HEK293 (cell line): ENCODE measurements around the gene SCUBE3.

ENCODE experiments used
- CTCF ChIA-PET: fragments of 350-600 bp; formaldehyde crosslinking; extraction: SDS; loops from one replicate; lab custom pipeline; 2021; ENCODE audit warnings: antibody characterized with exemption; lab: Yijun Ruan, JAX
- POLR2A ChIA-PET: fragments of 300-600 bp; formaldehyde crosslinking; extraction: SDS; loops from one replicate; lab custom pipeline; 2020; ENCODE audit warnings: antibody characterized with exemption, inconsistent platforms; lab: Yijun Ruan, JAX
- H3K27ac ChIP-seq: fragments of 200-500 bp; sonication (Bioruptor generic); 2 replicates; pipeline ENCODE4 v1.5.1; 2014; ENCODE audit warnings: low read depth, low read length, control low read depth, inconsistent platforms; ENCODE audit errors: extremely low read depth
- H3K36me3 ChIP-seq, 2 experiments: fragments of 200-500 bp in 1 of 2; sonication (Bioruptor generic) in 1 of 2; 1 replicate in 1 of 2; 2 replicates in 1 of 2; pipeline ENCODE4 v1.5.1; 2014 to 2017; ENCODE audit warnings: inconsistent platforms in 2 of 2, low read length in 2 of 2; ENCODE audit not compliant: control insufficient read depth in 2 of 2, insufficient read depth in 1 of 2
- H3K4me1 ChIP-seq: fragments of 200-500 bp; sonication (Bioruptor generic); 2 replicates; pipeline ENCODE4 v1.5.1; 2014; ENCODE audit warnings: mild to moderate bottlenecking, low read length, inconsistent platforms; ENCODE audit not compliant: control insufficient read depth, insufficient read depth
- H3K4me3 ChIP-seq: 2 replicates; pipeline ENCODE4 v1.5.1; 2011; ENCODE audit warnings: low read depth, mild to moderate bottlenecking, control low read depth, low read length, moderate library complexity
- H3K9me3 ChIP-seq: fragments of 200-500 bp; sonication (Bioruptor generic); 2 replicates; pipeline ENCODE4 v1.5.1; 2014; ENCODE audit warnings: low read depth, low read length, inconsistent platforms; ENCODE audit not compliant: control insufficient read depth, insufficient read depth
- CTCF ChIP-seq: fragments of 450-650 bp; formaldehyde crosslinking; IDR thresholded peaks from 2 replicates; pipeline ENCODE4 v1.5.1; 2016; ENCODE audit warnings: missing biosample characterization, missing genetic modification characterization
- ZFP37 ChIP-seq: fragments of 450-650 bp; formaldehyde crosslinking; IDR thresholded peaks from 2 replicates; pipeline ENCODE4 v1.5.1; 2016; ENCODE audit warnings: missing biosample characterization, missing genetic modification characterization
- ZNF10 ChIP-seq: fragments of 450-650 bp; formaldehyde crosslinking; IDR thresholded peaks from 2 replicates; pipeline ENCODE4 v1.5.1; 2017; ENCODE audit warnings: missing biosample characterization, missing genetic modification characterization
- ZNF148 ChIP-seq: fragments of 450-650 bp; formaldehyde crosslinking; IDR thresholded peaks from 2 replicates; pipeline ENCODE4 v1.5.0; 2017; ENCODE audit warnings: missing biosample characterization, missing genetic modification characterization, borderline replicate concordance
- ZNF16 ChIP-seq: fragments of 450-650 bp; formaldehyde crosslinking; IDR thresholded peaks from 2 replicates; pipeline ENCODE4 v1.5.1; 2016; ENCODE audit warnings: low read depth, missing biosample characterization, missing genetic modification characterization
- ZNF211 ChIP-seq: fragments of 450-650 bp; formaldehyde crosslinking; IDR thresholded peaks from 2 replicates; pipeline ENCODE4 v1.5.1; 2016; ENCODE audit warnings: low read depth, missing biosample characterization, missing genetic modification characterization
- ZNF398 ChIP-seq: fragments of 450-650 bp; formaldehyde crosslinking; IDR thresholded peaks from 2 replicates; pipeline ENCODE4 v1.5.1; 2017; ENCODE audit warnings: missing biosample characterization, missing genetic modification characterization
- ZNF549 ChIP-seq: fragments of 450-650 bp; IDR thresholded peaks from 2 replicates; pipeline ENCODE4 v1.5.1; 2018; ENCODE audit warnings: missing biosample characterization, missing genetic modification characterization, mild to moderate bottlenecking, inconsistent platforms, moderate library complexity
- ZNF639 ChIP-seq: fragments of 450-650 bp; formaldehyde crosslinking; IDR thresholded peaks from 2 replicates; pipeline ENCODE4 v1.5.1; 2016; ENCODE audit warnings: missing biosample characterization, missing genetic modification characterization
- ZNF792 ChIP-seq: fragments of 450-650 bp; formaldehyde crosslinking; IDR thresholded peaks from 2 replicates; pipeline ENCODE4 v1.5.1; 2016; ENCODE audit warnings: missing biosample characterization, missing genetic modification characterization

The SCUBE3 gene

GRCh38 chr6:35258858-35259193 is 45.1 kb downstream of the SCUBE3 start:
- H3K27ac ChIP-seq, result peak overlapping the region; percentile 57

More at GRCh38 chr6:35258858-35259193, 45.1 kb downstream of the SCUBE3 start:
- peaks cover 3% of the 10 kb centered on the region; the same call in 1 of the 2 replicates for H3K4me1 ChIP-seq
- H3K4me3 ChIP-seq, result peak overlapping the region; percentile 76
- no peak for TF ChIP-seq ZNF792
- TF ChIP-seq ZNF398 (tag by site-specific recombination), result 0 out of 2 replicates have a peak, but pooled peaks have one; percentile 11
- peak; percentile 27; the same call in 1 of the 2 replicates for TF ChIP-seq ZNF639 (tag by site-specific recombination)
- TF ChIP-seq ZFP37 (tag by site-specific recombination), result 0 out of 2 replicates have a peak, but pooled peaks have one; percentile 18
- no peak for TF ChIP-seq ZNF549 (tag by site-specific recombination)
- no peak for TF ChIP-seq ZNF211 (tag by site-specific recombination)
- TF ChIP-seq CTCF (tag by site-specific recombination), result peak; percentile 60
- no peak for TF ChIP-seq ZNF16
- peak; percentile 60; the same call in 1 of the 2 replicates for TF ChIP-seq ZNF10 (tag by site-specific recombination)
- no peak for TF ChIP-seq ZNF148 (tag by site-specific recombination)
- no peaks in the 10 kb centered on the region for H3K36me3 ChIP-seq
- POLR2A ChIA-PET, result interaction anchor here (0.5 to 2.1 kb wide), 35 partner anchors 8 to 1267 kb away, joined by 3 to 24 read pairs (median 5); partner anchors contain the start of genes FANCE, RPL10A, RPS10 and SCUBE3
- no peaks in the 10 kb centered on the region for H3K9me3 ChIP-seq
- CTCF ChIA-PET, result interaction anchor here (0.5 to 5.7 kb wide), 6 partner anchors 10 to 208 kb away, joined by 3 to 64 read pairs (median 4); no protein-coding TSS in a partner anchor
